GM18951 (cell line): ENCODE measurements around the gene KIAA1549.

Experiments
- POLR2A ChIP-seq: IDR thresholded peaks from 4 replicates; pipeline ENCODE4 v1.6.1; 2011; ENCODE audit warnings: mild to moderate bottlenecking; ENCODE audit not compliant: insufficient read length, insufficient read depth; ENCODE audit errors: extremely low read depth
- in situ Hi-C: fragments of 300-500 bp; cut with MboI; formaldehyde crosslinking; loops from one replicate; pipeline ENCODE4 v1.12.0; 2022; ENCODE audit warnings: low sequenced_read_pairs, mixed read lengths, inconsistent platforms; ENCODE audit not compliant: unreplicated experiment

KIAA1549 gene

DNA sequence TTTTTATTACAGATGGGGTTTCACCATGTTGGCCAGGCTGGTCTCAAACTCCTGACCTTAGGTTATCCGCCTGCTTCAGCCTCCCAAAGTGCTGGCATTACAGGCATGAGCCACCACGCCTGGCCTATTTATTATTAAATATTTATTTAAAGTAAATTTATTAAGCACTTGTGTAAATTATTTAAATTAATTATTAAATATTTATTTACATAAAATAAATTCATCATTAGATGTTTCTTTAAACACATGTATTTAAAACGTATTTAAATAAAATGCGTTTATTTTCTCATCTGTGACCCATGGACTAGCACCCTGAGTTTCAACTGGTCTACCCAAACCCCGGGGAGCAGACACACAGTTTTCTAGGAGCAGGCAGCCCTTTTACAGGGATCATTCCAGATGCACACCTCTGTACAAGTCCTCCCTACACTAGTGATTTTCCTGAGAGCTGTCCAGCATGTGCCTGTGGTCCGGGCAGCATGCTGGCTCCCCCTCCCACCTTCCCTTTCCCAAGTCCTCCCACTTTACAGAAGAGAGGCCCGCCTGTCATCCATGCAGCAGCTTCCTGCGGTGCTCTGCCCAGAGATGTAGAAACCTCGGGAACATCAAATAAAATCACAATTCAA is 94.0 kb downstream of the KIAA1549 start:
- TF ChIP-seq POLR2A, result no peak
- in situ Hi-C loops, result no loop called here

DNA sequence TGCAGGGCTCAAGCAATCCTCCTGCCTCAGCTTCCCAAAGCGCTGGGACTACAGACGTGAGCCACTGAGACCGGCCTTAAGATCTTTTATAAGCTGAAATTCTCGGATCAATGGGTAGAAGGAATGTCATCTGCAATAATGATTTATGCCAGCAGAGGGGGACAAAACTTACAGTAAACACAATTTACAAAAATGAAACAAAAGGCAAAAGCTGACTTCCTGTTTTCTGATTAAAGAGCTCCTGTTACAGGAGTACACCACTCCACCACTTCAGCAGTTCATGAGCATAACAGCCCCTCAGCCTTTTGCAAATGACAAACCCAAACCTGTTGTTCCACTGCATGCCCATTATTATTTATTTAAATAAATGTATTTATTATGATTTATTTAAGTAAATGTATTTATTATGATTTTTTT is 94.7 kb downstream of the KIAA1549 start:
- in situ Hi-C loops, result no loop called here

DNA sequence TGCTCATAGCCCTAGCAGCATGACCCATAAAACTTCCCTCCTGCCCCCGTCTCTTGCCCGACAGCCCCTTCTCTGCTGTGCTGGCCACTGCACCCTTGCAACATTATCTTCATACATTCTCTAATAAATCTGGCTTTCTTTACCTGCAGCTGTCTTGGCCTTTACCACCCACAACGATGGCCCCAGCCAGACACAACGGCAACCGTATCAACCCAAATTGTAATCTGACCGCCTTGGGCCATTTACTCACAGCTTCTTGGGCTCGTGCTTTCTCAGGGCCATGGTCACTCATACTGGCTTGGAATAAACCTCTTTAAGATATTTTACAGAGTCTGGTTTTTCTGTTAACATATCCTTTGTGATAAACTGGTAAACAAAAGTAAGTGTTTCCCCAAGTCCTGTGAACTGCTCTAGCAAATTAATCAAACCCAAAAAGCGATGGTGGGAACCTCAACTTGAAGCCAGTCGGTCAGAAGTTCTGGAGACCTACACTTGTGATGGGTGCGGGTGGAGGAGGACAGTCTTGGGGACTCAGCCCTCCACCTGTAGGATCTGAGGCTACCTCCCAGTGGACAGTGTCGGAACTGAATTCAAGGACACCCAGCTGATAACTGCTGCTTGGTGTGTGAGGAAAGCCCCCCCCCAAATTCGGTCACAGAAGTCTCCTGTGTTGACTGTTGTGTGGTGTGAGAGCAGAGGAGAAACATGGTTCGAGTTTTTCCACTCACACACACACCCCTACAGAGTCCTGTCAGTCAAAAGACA is 95.6 kb downstream of the KIAA1549 start:
- TF ChIP-seq POLR2A, result no peak
- in situ Hi-C loops, result no loop called here

More for the DNA sequence above, 94.7 kb downstream of the KIAA1549 start:
- no peak for TF ChIP-seq POLR2A

DNA sequence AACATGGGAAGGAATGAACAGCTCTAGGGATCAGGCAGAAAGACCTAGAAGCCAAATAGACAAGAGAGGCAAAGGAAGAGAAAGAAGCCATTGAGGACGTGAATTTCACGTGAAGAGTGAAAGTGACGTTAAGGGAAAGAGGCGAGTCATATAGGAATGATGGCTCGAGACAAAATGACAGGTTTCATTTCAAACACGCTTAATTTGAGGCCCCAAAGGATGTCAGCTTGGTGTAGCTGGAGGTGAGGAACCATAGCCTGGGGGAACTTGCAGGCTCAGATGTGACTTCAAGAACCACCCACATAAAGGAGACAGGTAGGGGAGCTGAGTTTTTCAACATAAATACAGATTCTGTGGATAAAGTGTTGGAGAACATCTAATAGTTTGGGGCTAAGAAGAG is 98.9 kb downstream of the KIAA1549 start:
- no peak for TF ChIP-seq POLR2A
- in situ Hi-C loops, result no loop called here

DNA sequence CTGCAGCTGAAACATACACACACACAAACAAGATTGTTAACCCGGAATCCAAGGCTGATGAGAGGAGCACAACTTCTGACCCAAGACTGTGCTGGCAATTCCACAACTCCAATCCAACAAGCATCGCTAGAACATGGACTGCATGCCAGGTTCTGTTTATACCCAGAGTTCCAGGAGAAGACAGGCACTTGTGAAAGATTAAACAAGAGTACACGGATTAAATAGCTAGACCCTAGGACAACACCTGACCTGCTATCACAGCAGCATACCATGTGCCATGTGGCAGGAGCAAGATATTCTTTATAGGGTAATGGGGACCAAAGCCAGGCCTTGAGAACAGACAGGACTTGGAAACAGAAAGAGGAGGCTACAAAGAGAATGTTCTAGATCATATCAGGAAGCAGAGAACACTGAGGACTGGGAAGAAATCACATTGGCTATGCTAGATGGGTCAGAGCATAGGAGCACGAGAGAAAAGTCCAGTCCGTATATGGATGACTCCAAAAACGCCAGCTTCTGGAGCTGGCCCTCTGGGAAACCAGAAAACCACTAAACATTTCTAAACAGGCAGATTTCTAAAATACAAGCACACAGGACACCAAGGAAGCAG is 99.5 kb downstream of the KIAA1549 start:
- TF ChIP-seq POLR2A, result no peak
- in situ Hi-C loops, result no loop called here

DNA sequence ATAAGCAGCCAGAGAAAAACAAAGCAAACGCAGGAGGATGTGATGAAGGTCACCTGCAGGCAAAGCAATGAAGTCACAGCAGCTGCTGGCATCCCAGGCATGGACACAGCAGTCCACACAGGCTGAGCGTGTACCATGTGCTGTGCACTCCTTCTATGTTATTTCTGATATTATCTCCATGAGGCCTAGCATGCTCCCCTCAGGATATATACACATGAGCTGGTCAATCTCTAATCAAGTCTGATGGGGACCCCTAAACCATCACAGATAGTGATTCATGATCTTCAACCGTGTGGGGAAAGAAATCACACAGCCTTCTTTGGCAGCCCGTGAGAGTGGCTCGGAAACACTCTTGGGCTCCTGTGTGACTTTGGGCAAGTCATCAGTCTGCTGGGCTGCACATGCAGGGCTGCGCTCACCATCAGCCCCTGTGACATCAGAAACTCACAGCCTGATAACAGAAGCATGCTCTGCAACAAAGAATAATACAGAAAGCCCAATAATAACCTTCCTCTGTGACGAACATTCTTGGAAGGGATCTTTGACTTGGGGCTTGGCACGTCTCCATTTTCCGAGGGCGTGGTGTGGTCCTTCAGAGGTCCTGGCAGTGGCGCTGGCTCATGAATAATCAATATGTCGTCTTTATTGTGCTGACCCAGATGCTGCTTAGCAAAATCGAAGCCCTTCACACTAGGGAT is 100.2 kb downstream of the KIAA1549 start:
- no peak for TF ChIP-seq POLR2A
- in situ Hi-C loops, result no loop called here

DNA sequence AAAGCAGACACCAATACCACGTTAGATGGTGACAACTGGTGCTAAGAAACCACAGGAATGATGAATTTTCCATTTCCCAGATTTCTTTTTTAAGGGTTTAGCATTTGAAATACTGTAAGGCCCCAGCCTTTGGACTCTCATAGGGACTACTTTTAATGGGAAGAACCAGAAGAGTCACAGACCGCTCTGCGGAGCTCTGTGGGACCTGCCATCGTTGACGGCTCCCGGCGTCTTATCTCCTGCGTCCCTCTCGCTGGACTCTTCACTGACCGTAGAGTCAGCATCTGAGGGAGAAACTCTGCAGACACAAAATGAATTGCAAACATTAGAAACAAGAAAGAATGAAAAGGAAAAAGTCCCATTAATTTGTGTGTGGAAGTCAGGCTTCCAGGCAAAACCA is 101.8 kb downstream of the KIAA1549 start:
- no peak for TF ChIP-seq POLR2A
- in situ Hi-C loops, result no loop called here

DNA sequence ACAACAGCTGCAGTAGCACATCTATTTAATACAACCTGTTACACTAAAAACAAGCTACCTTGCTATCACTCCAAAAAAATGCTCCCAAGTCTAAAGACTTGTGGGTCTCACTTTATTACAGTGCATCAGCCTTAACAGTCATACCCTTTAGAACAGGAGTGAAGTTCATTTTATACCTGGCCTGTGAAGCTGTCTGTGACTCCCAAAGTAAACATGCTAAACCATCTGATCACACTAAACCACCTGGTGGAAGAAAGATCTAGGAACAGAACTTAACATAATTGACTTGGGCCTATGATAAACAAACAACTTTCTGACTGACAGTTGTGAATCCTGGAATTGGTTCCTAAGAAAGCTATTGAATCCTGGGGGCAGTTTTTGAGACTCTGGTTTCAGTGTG is 102.3 kb downstream of the KIAA1549 start:
- in situ Hi-C loops, result no loop called here
- no peak for TF ChIP-seq POLR2A

DNA sequence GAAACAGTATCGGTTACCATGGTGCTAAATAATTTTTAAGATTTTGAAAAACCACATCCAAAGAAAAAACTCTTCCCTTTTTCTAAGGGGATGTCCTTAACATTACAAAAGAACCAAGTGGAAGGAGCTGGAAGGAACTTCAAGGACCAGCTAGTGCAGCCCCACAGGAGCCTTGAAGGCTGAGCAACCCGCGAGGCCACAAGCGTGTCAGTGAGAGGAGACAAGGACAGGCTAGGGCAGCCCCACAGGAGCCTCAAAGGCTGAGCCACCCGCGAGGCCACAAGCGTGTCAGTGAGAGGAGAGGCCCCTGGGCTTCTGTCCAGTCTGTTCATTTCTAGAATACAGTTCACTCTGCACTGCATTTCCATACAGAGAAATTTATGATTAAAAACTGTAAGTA is 103.1 kb downstream of the KIAA1549 start:
- no peak for TF ChIP-seq POLR2A
- in situ Hi-C loops, result no loop called here

DNA sequence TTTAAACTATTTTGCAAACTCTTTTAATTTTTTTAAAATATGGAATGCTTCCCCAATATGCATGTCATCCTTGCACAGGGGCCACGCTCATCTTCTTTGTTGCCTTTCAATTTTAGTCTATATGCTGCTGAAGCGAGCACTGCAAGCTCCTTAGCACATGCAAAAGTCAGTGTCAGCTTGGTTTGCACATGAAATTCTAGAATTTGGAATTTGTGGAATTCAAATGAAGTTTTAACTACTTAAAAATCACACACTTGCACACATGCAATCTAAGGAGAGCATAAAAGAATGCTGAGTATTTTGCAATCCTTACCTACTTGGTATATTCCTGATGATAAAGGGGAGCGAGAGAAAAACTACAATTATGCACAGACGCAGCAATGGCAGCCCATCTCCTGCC is 104.9 kb downstream of the KIAA1549 start:
- TF ChIP-seq POLR2A, result no peak
- in situ Hi-C loops, result no loop called here

DNA sequence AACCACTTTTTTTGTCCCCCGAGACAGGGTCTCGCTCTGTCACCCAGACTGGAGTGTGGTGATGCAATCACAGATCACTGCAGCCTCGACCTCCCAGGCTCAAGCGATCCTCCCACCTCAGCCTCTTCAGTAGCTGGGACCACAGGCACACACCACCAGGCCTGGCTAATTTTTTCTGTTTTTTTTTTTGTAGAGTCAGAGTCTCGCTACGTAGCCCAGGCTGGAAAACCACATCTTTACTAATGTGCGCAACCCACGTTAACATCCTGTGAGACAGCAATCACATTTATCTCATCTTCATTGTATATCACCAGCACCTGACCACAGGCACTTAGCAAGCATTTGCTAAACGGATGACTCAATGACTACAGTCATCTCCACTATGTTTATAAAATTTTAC is 105.4 kb downstream of the KIAA1549 start:
- TF ChIP-seq POLR2A, result no peak
- in situ Hi-C loops, result no loop called here

DNA sequence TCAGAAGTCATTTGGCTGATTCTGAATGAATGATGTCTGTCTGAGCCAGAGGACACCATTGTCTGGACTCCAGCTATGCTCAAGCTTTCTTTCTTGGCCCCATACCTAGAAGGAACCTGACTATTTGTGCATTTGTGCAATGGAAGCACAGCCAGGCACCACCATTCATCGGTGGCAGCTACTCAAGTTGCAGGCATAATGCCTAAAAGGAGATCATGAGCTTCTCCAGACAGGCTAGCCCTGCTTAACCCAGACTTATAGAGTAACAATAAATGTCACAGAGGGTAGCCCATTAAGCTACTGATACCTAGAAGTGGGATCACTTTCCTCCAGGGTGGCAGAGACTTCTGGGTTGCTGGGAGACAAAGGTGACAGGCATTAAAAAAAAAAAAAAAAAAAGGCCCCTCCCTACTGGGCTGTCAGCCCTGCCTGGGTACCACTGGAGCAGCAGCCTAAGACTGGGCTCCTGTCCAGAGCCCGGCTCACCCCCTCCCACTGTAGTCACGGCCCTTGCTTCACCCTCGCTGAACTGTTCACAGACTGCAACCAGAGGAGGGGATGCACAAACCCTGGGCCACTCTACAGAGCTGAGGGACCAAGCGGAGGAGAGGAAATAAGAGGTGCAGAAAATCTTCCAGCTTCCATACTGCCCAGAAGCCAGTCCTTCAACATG is 107.8 kb downstream of the KIAA1549 start:
- TF ChIP-seq POLR2A, result no peak
- in situ Hi-C loops, result no loop called here

DNA sequence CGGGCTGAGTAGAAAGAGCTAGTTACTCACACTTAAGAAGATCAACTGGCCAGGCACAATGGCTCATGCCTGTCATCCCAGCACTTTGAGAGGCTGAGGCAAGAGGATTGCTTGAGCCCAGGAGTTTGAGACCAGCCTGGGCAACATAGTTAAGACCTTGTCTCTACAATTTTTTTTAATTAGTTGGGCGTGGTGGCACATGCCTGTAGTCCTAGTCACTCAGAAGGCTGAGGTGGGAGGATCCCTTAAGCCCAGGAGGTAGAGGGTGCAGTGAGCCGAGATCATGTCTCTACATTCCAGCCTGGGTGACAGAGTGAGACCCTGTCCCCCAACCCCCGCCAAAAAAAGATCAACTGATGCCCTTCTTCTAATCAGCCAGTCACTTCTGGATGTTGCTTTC is 108.6 kb downstream of the KIAA1549 start:
- TF ChIP-seq POLR2A, result no peak
- in situ Hi-C loops, result no loop called here

DNA sequence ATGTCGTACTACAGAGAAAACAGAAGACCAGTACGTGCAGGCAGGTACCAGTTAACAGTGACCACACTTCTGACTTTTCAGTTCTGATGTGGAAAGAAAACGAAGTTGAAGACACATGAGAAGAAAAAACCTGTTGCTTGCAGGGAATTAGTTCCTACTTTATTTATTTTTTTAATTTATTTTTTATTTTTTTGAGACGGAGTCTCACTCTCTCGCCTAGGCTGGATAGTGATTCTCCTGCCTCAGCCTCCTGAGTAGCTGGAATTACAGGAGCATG is 109.4 kb downstream of the KIAA1549 start:
- TF ChIP-seq POLR2A, result no peak
- in situ Hi-C loops, result no loop called here
